Measurements from ENCODE around the gene COL25A1. TPM values are rescaled to one million over a fixed set of nuclear protein-coding genes. Genes with fewer than 3 reads are reported as not detected.

The COL25A1 gene
- total RNA-seq, 4 donors from 2014 or later: 2.5 TPM; not detected in 3

- Histone ChIP-seq H3K27ac (no peak overlapping the region), H3K9me3 (no peaks in the 10 kb centered on the region), H3K36me3 (no peaks in the 10 kb centered on the region), H3K27me3 (no peaks in the 10 kb centered on the region), H3K4me1 (no peaks in the 10 kb centered on the region), H3K4me3 (no peak overlapping the region)
- no peak for DNase-seq
- TF ChIP-seq POLR2A (IDR thresholded peaks at IDR 0.05) (no peak), CTCF (IDR thresholded peaks at IDR 0.05) (no peak)
These were observed 381.9 kb downstream of the COL25A1 start for GRCh38 chr4:108920395-108921087.

- Histone ChIP-seq H3K9me3 (no peaks in the 10 kb centered on the region), H3K36me3 (no peaks in the 10 kb centered on the region), H3K27ac (no peak overlapping the region), H3K4me1 (no peaks in the 10 kb centered on the region), H3K4me3 (no peak overlapping the region), H3K27me3 (no peaks in the 10 kb centered on the region)
- DNase-seq: no peak
- TF ChIP-seq CTCF (IDR thresholded peaks at IDR 0.05): no peak
These were observed 383.1 kb downstream of the COL25A1 start for GRCh38 chr4:108919226-108919893.

- H3K27ac ChIP-seq: no peak overlapping the region
- no peaks in the 10 kb centered on the region for H3K27me3 ChIP-seq
- TF ChIP-seq POLR2A (IDR thresholded peaks at IDR 0.05): no peak
- no peak for TF ChIP-seq CTCF (IDR thresholded peaks at IDR 0.05)
- no peaks in the 10 kb centered on the region for H3K9me3 ChIP-seq
- no peak overlapping the region for H3K4me3 ChIP-seq
- DNase-seq: no peak
- H3K4me1 ChIP-seq: no peaks in the 10 kb centered on the region
- no peaks in the 10 kb centered on the region for H3K36me3 ChIP-seq
These were observed 385.2 kb downstream of the COL25A1 start for GRCh38 chr4:108917255-108917654.

GRCh38 chr4:108916638-108917037 is 385.8 kb downstream of the COL25A1 start:
- Histone ChIP-seq H3K4me1 (no peaks in the 10 kb centered on the region), H3K27ac (no peak overlapping the region), H3K4me3 (no peak overlapping the region), H3K9me3 (no peaks in the 10 kb centered on the region), H3K36me3 (no peaks in the 10 kb centered on the region), H3K27me3 (no peaks in the 10 kb centered on the region)
- DNase-seq: no peak
- no peak for TF ChIP-seq POLR2A (IDR thresholded peaks at IDR 0.05)
- no peak for TF ChIP-seq CTCF (IDR thresholded peaks at IDR 0.05)

GRCh38 chr4:108906866-108907367 is 395.5 kb downstream of the COL25A1 start:
- Histone ChIP-seq H3K4me3 (no peak overlapping the region), H3K36me3 (no peaks in the 10 kb centered on the region), H3K27ac (no peak overlapping the region), H3K9me3 (no peaks in the 10 kb centered on the region), H3K4me1 (no peaks in the 10 kb centered on the region), H3K27me3 (no peaks in the 10 kb centered on the region)
- no peak for TF ChIP-seq CTCF (IDR thresholded peaks at IDR 0.05)
- no peak for TF ChIP-seq POLR2A (IDR thresholded peaks at IDR 0.05)
- DNase-seq: no peak
